CD4-positive, alpha-beta T cell treated with Interleukin-6 at 100 ng/mL for 8 hours (primary cell): ENCODE results near the gene HOXC13.

Experiments
- DNase-seq: peaks from one replicate; pipeline ENCODE4 v3.0.0-alpha.2; 2020; ENCODE audit warnings: mixed read lengths, low spot score

HOXC13 gene

GRCh38 chr12:53938326-53939140 is at the start of gene HOXC13:
HOXC13 (plus strand) TSS chr12:53938831; CDS start chr12:53938907, 76 bp downstream.
- no peak for DNase-seq

GRCh38 chr12:53890081-53890480 is 48.5 kb upstream of the HOXC13 start:
- DNase-seq, result no peak

- no peak for DNase-seq
These were observed 45.8 kb upstream of the HOXC13 start for GRCh38 chr12:53892762-53893395.

GRCh38 chr12:53899230-53899629 is 39.4 kb upstream of the HOXC13 start:
- DNase-seq, result no peak

- no peak for DNase-seq
These were observed 31.5 kb upstream of the HOXC13 start for GRCh38 chr12:53907103-53907502.

- DNase-seq, result no peak
These were observed 21.6 kb upstream of the HOXC13 start for GRCh38 chr12:53916788-53917655.

GRCh38 chr12:53924521-53925405 is 13.9 kb upstream of the HOXC13 start:
- no peak for DNase-seq

GRCh38 chr12:53927220-53928029 is 11.2 kb upstream of the HOXC13 start:
- DNase-seq, result no peak

- DNase-seq, result no peak
These were observed 10.4 kb upstream of the HOXC13 start for GRCh38 chr12:53928054-53928835.

- no peak for DNase-seq
These were observed 9.1 kb upstream of the HOXC13 start for GRCh38 chr12:53929527-53929926.

- no peak for DNase-seq
These were observed 7.9 kb upstream of the HOXC13 start for GRCh38 chr12:53930591-53931255.

GRCh38 chr12:53931844-53932581 is 6.6 kb upstream of the HOXC13 start:
- no peak for DNase-seq

GRCh38 chr12:53932915-53933314 is 5.7 kb upstream of the HOXC13 start:
- DNase-seq, result no peak

- DNase-seq, result no peak
These were observed 3.0 kb upstream of the HOXC13 start for GRCh38 chr12:53935383-53936341.

- DNase-seq, result no peak
These were observed 1.5 kb upstream of the HOXC13 start for GRCh38 chr12:53937099-53937498.

- no peak for DNase-seq
These were observed 870 bp upstream of the HOXC13 start for GRCh38 chr12:53937596-53938325.
